Upper lobe of left lung (tissue), 4 donors: ENCODE measurements around the gene SCAMP2.
"Not testable (repeated sequence)": the region's sequence is repeated elsewhere in the genome, so short reads cannot be mapped to it uniquely, and the experiment has no call there.

Experiments used
- CTCF ChIP-seq, 6 experiments: fragments of 450-650 bp in 4 of 6; fragments of 200-600 bp in 2 of 6; sonication (generic) in 2 of 6; IDR thresholded peaks; one replicate each; pipeline ENCODE4 v1.5.1; 2016 to 2019; ENCODE audit warnings: antibody characterized with exemption in 6 of 6
- POLR2A ChIP-seq, 4 donors: fragments of 450-650 bp; IDR thresholded peaks; one replicate each; pipeline ENCODE4 v1.5.1; 2016 to 2017; ENCODE audit warnings: antibody characterized with exemption in 4 of 4, mild to moderate bottlenecking in 2 of 4
- POLR2AphosphoS5 ChIP-seq, 2 donors: sonication (generic); formaldehyde crosslinking; IDR thresholded peaks; one replicate each; pipeline ENCODE4 v1.5.1; 2017; ENCODE audit warnings: antibody characterized with exemption in 2 of 2

- not testable (repeated sequence) for TF ChIP-seq CTCF, POLR2A, POLR2AphosphoS5 (IDR thresholded peaks at IDR 0.05)
Measured at GRCh38 chr15:74913799-74914198, 40.6 kb upstream of the SCAMP2 start.
